K562 (cell line): ENCODE results near the gene DDAH2. TPM values are rescaled to one million over a fixed set of nuclear protein-coding genes. Genes with fewer than 3 reads are reported as not detected.

ENCODE experiments used
- CHCHD3 ChIP-seq: fragments of 250-450 bp; sonication (Bioruptor Pico); IDR thresholded peaks from 2 replicates; pipeline ENCODE4 v2.1.2; 2022; ENCODE audit warnings: mild to moderate bottlenecking
- CREB5 ChIP-seq: fragments of 250-450 bp; sonication (Bioruptor Pico); IDR thresholded peaks from 2 replicates; pipeline ENCODE4 v1.5.0; 2020; ENCODE audit warnings: mild to moderate bottlenecking
- HINFP ChIP-seq: fragments of 450-650 bp; conservative IDR thresholded peaks from 2 replicates; pipeline ENCODE4 v1.6.1; 2016; ENCODE audit warnings: missing genetic modification characterization, low read depth, mild to moderate bottlenecking, control low read depth, missing compliant biosample characterization
- KLF6 ChIP-seq: fragments of 250-450 bp; sonication (Bioruptor Pico); IDR thresholded peaks from 2 replicates; pipeline ENCODE4 v1.4.0; 2020; ENCODE audit warnings: mild to moderate bottlenecking, moderate library complexity, borderline replicate concordance
- L3MBTL2 ChIP-seq: fragments of 450-650 bp; IDR thresholded peaks from 2 replicates; pipeline ENCODE4 v1.6.1; 2016; ENCODE audit warnings: mild to moderate bottlenecking, moderate library complexity
- NCOA2 ChIP-seq, 2 experiments: fragments of 450-650 bp; IDR thresholded peaks; 2 replicates each; pipeline ENCODE4 v1.6.1; 2018; ENCODE audit warnings: mild to moderate bottlenecking in 2 of 2, moderate library complexity in 1 of 2; ENCODE audit not compliant: partially characterized antibody in 2 of 2
- PRPF4 ChIP-seq: fragments of 200-400 bp; formaldehyde crosslinking; IDR thresholded peaks from one replicate; pipeline ENCODE4 v1.6.1; 2017; ENCODE audit warnings: low read length, low read depth, mild to moderate bottlenecking; ENCODE audit not compliant: insufficient read depth, poor library complexity, severe bottlenecking
- RNF2 ChIP-seq: sonication (generic); IDR thresholded peaks from 2 replicates; pipeline ENCODE4 v1.6.1; 2016
- TGIF2 ChIP-seq: sonication (generic); formaldehyde crosslinking; IDR thresholded peaks from 2 replicates; pipeline ENCODE4 v1.8.1; 2022; ENCODE audit warnings: mild to moderate bottlenecking, missing genetic modification reagents, moderate library complexity
- ZKSCAN8 ChIP-seq: fragments of 200-800 bp; sonication (Bioruptor generic); IDR thresholded peaks from 2 replicates; pipeline ENCODE4 v1.6.1; 2016; ENCODE audit warnings: missing genetic modification characterization, missing compliant biosample characterization
- ZMIZ1 ChIP-seq, 2 experiments: fragments of 150-350 bp in 1 of 2; IDR thresholded peaks; 2 replicates each; pipeline ENCODE4 v1.6.1; 2012 to 2016; ENCODE audit warnings: low read depth in 2 of 2, low read length in 2 of 2, mild to moderate bottlenecking in 1 of 2, moderate library complexity in 1 of 2
- ZNF212 ChIP-seq: fragments of 450-650 bp; formaldehyde crosslinking; IDR thresholded peaks from 2 replicates; pipeline ENCODE4 v1.4.0; 2020; ENCODE audit warnings: mild to moderate bottlenecking
- ZNF583 ChIP-seq: fragments of 250-450 bp; sonication (Bioruptor Pico); IDR thresholded peaks from 2 replicates; pipeline ENCODE4 v1.4.0; 2020
- ZNF584 ChIP-seq: fragments of 200-800 bp; sonication (Bioruptor generic); IDR thresholded peaks from 2 replicates; pipeline ENCODE4 v1.6.1; 2016; ENCODE audit warnings: low read depth, mild to moderate bottlenecking, missing genetic modification characterization, missing compliant biosample characterization
- polyA plus RNA-seq, 8 experiments: library from polyadenylated mRNA; depleted of rRNA in 4 of 8; stranded (reverse) in 5 of 8; unstranded in 3 of 8; fragments of >200 nt; fragmentation: Nextera tagmentation in 2 of 8; fragmentation: Illumina TruSeq in 1 of 8; extraction: Ambion mirVana in 2 of 8; extraction: Trizol in 1 of 8; gene quantifications; 2 replicates each; pipeline versions ENCODE4 v1.2.1 to v1.2.3, GENCODE V29; 2011 to 2014; ENCODE audit warnings: inconsistent platforms in 1 of 8, missing spikeins in 1 of 8
- total RNA-seq, 7 experiments: library from RNA; depleted of rRNA in 6 of 7; stranded (reverse); fragments of >200 nt in 6 of 7; fragmentation: Illumina TruSeq in 2 of 7; extraction: Trizol in 2 of 7; gene quantifications; 2 replicates each; pipeline versions ENCODE4 v1.2.1 to v1.2.3, GENCODE V29; 2011 to 2021; ENCODE audit warnings: low replicate concordance in 1 of 7
- TF ChIP-seq, protein P1 (sequence below): fragments of 250-450 bp; sonication (Bioruptor Pico); IDR thresholded peaks from 2 replicates; pipeline ENCODE4 v1.8.0; 2022; ENCODE audit warnings: moderate library complexity, mild to moderate bottlenecking, inconsistent platforms
- TF ChIP-seq, protein P2 (sequence below), 2 experiments: fragments of 200-800 bp in 1 of 2; sonication (Bioruptor generic) in 1 of 2; sonication (generic) in 1 of 2; formaldehyde crosslinking in 1 of 2; IDR thresholded peaks in 1 of 2; conservative IDR thresholded peaks in 1 of 2; 2 replicates each; pipeline versions ENCODE4 v1.5.0 to v1.6.1; 2016 to 2020; ENCODE audit warnings: missing compliant biosample characterization in 1 of 2, missing genetic modification characterization in 1 of 2, missing genetic modification reagents in 1 of 2

Gene DDAH2
- total and polyA plus RNA-seq, 9 of the 15 experiments (the other 6 are each of a cell fraction or from before 2014, with no cell fraction given): 1.8 to 45.4 (median 21.4) TPM

- TF ChIP-seq L3MBTL2 (no peak), ZKSCAN8 (no peak), CHCHD3 (CRISPR knock-in tag) (no peak), ZNF583 (CRISPR knock-in tag) (no peak), RNF2 (no peak), PRPF4 (no peak), HINFP (no peak), NCOA2 (IDR thresholded peaks at IDR 0.05; ENCODE audit: partially characterized antibody in 2 of 2) (no peak), ZNF212 (CRISPR knock-in tag) (no peak), ZNF584 (CRISPR knock-in tag) (no peak), ZMIZ1 (IDR thresholded peaks at IDR 0.05; ENCODE audit: low read depth in 2 of 2, low read length in 2 of 2) (no peak), CREB5 (CRISPR knock-in tag) (no peak), TGIF2 (CRISPR knock-in tag) (no peak), KLF6 (CRISPR knock-in tag) (no peak)
- TF ChIP-seq, protein P1, sequence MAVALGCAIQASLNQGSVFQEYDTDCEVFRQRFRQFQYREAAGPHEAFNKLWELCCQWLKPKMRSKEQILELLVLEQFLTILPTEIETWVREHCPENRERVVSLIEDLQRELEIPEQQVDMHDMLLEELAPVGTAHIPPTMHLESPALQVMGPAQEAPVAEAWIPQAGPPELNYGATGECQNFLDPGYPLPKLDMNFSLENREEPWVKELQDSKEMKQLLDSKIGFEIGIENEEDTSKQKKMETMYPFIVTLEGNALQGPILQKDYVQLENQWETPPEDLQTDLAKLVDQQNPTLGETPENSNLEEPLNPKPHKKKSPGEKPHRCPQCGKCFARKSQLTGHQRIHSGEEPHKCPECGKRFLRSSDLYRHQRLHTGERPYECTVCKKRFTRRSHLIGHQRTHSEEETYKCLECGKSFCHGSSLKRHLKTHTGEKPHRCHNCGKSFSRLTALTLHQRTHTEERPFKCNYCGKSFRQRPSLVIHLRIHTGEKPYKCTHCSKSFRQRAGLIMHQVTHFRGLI (CRISPR knock-in tag): no peak
- TF ChIP-seq, protein P2, sequence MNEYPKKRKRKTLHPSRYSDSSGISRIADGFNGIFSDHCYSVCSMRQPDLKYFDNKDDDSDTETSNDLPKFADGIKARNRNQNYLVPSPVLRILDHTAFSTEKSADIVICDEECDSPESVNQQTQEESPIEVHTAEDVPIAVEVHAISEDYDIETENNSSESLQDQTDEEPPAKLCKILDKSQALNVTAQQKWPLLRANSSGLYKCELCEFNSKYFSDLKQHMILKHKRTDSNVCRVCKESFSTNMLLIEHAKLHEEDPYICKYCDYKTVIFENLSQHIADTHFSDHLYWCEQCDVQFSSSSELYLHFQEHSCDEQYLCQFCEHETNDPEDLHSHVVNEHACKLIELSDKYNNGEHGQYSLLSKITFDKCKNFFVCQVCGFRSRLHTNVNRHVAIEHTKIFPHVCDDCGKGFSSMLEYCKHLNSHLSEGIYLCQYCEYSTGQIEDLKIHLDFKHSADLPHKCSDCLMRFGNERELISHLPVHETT (CRISPR knock-in tag; conservative IDR thresholded peaks at IDR 0.05 in 1 of 2, IDR thresholded peaks at IDR 0.05 in 1 of 2): 0 out of 4 replicates have a peak, but pooled peaks of 1 of the 2 experiments have one; percentile 15
Observed at GRCh38 chr6:31689249-31690110, 39.6 kb downstream of the DDAH2 start (continued).
